Stimulated activated CD8-positive, alpha-beta memory T cell treated with anti-CD3 and anti-CD28 coated beads, Interleukin-4, amount 100 ng/mL, for 24 hours (primary cell): ENCODE data around the gene SMAD5.

Experiments used
- DNase-seq: peaks from one replicate; pipeline ENCODE4 v3.0.0-alpha.2; 2020; ENCODE audit warnings: low read depth

The SMAD5 gene

DNA sequence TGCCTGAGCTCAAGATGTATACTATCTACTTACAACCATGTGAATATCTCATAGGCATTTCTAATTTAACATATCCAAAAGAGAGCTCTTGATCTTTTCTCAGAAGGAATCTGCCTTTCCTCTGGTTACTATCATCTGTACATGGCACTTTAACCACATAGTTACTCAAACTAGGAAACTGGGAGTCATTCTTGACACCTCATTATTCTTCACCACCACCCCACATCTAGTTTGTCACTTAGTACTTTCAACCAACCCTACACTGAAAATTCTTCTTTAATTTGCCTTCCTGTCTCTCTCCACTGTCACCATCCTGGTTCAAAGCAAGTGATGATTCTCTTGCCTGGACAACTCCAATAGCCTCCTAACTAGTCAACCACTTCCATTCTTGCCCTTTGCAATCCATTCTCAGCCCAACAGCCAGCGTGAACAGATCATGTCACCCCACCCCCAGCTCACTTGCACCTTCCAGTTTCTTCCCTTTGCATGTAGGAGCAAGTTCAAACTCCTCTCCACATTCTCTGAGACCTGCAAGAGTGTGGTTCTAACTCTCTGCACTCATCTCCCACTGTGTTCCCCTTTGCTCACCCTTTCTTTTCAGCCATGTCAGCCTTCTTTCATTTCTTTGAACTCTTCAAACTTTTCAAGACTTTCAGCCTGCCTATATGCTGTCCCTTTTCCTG, 17.3 kb upstream of the SMAD5 start:
- no peak for DNase-seq

DNA sequence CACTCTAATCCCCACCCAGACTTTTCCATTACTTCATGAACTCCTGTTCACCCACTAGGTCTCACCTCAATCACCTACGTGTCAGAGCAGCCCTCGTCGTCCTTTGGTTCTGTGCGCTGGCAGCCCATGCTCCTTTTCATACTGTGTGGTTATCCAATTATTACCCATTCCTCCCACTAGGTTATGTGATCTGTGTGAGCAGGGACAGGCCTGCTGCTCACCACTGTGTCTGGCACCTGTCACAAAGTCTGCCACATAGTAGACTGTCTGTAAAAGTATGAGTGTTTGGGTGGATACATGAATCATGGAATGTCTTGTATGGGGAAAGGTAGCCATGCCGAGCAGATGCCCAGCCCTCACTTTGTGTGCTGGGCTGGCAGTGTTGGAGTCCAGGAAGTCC, 12.1 kb upstream of the SMAD5 start:
- no peak for DNase-seq

DNA sequence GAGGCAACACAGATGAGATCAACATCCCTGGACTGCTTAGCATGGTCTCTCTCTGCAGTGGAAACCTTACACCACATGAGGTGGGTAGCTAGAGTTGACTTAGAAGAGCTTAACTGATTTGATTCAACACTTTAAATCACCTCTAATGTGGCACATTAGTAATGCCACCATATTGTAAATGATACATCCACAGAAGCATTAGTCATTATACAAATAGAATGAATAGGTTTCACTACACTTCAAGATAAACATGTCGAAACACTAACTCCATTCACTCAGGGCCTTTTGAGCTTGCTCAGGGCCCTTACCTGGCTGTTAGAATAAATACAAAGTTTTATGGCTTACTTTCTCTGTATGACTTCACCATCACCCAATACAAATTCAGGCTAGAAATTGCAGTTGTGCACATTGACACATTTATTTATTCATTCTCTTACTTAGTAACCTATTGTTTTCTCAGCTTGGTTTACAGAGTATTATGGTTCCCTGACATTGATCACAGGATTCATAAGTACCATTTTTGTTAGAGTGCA, 9.3 kb upstream of the SMAD5 start:
- DNase-seq, result no peak

DNA sequence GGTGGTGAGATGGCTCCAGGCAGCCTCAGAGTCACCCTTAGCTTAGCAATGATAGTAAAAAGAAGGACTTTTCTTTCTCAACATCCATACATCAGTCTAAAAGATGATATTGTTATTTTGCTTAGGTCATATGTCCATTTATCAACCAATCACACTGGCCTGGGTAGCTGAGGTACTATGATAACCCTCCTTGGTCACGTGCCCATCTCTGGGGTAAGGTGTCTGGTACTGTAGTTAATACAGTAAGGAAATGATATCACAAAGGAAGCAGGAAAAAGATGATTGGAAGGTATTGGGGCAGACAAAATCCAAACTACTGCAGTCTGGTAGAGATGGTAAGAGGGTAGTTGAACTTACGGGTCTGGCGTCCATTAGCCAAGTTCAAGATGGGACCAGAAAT, 5.1 kb upstream of the SMAD5 start:
- no peak for DNase-seq

DNA sequence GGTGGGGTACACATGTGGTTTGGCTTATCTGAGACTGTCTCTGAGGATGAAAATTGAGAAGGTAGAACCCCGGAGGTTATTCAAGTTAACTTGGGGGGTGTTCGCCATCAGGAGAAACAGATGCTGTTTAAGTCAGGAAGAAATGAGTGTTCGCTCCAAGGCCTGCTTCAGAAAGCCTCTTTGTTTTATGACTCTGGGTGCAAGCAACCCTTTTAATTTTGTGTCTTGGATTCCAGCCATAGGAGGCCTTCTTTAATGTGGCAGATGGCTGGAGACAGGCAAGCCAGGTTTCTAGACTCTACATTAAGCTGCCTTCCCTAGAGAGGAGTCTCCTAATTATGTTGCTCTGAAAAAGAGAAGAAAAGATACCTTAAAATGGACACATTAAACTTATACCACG, 4.2 kb upstream of the SMAD5 start:
- DNase-seq, result no peak

DNA sequence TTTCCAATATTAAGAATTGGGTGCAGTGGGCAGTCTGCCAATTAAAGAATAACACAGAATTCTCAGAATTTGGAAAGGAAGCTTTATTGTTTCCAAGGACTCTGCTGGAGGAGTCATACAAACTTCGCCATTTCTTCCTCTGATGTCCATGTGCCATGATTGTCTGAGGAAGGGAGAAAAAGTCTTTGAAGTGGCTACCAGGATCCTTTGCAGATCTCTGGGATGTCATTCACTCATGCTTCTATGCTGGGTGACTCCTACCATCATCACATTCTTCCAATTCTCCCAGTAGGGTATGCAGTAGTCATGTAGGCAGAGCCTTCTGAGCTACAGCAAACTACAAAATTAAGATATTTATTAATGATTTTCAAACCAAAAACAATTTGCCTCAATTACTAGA, 3.2 kb upstream of the SMAD5 start:
- no peak for DNase-seq

DNA sequence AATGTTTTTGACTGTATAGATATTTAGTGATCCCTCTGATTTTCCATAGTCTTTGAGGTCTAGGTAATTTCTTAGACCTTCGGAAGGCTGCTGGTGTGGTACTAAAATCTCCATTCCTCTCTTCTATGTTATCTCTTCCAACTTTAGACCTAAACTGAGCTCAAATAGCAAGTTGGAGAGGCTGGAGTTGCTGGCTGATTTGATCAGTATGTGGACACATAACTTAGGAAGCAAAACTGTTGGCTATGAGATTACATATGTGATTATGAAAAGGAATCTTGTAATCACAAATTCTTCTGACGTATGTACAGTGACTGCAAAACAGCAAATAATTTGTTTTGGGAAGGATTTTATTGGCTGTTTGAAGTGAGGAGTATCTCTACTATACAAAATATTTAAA, 2.1 kb upstream of the SMAD5 start:
- no peak for DNase-seq

DNA sequence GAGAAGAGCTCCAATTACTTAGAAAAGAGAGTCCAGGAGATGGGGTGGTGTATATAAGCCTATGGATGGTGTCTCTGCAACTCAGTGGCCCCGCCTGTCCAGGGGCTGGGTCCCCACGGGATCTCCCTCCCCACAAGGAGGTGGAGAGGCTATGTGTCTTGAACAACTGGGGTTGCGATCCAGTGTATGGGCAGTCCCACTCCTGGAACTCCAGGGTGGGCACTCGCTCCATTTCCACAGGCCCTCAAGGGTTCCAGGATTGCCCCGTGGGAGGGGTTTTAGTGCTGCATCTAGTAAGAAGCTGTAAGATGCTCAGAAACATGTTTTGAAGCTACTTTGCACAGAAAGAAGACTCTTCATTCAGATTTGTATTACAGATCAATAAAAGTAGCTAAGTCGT, 558 bp upstream of the SMAD5 start:
- no peak for DNase-seq

DNA sequence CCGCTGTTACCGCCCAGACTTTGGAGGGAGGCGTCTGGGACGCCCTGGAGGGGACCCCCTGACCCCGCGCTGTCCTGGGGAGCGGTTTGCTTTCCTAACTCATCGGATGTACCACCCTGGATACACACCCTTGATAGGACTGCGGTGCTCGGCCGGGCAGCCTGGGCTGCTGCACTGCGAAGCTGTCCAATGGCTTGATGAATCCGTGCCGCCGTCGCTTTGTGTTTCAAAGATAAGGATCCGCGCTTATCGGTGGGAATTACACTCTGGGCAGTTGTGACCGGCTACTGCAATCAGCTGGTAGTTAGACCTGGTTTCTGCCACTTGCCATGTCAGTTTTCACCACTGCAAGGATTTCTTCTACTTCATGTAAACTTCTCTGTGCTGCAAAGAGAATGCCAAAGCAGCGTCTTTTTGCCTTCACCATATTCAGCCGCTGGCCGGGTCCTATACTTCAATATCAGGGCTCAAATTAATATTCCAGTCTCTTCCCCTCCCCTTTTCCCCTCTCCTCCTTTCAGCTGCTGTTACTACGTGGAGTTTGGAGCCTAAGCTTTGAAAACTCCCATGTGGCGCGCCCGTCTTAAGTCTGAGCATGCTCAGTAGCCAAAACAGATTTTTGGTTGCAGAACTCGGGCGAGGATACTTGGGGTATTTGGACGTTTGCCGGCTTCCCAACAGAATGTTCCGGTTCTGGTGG, 727 bp downstream of the SMAD5 start:
- no peak for DNase-seq

DNA sequence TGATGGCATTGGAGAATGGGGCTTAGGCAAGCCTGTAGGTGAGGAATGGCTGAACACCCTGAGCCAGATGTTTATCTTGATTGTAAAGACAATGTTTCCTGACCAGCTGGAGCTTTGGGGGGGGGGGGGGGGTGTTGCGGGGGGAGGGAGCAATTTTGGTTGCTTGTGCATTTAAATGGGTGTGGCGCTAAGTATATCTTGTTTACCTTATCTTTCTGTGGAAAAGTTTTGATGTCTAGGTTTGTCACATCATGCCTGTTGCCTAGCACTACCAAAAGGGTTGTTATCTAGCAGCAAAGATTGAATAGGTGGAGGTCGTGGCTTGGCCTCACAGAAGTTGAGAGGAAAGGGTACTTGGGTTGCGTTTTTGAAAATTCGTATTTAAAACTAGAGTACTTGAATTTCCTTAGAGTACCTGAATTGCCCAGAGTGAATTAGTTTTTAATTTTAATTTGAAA, 1.3 kb downstream of the SMAD5 start:
- no peak for DNase-seq

DNA sequence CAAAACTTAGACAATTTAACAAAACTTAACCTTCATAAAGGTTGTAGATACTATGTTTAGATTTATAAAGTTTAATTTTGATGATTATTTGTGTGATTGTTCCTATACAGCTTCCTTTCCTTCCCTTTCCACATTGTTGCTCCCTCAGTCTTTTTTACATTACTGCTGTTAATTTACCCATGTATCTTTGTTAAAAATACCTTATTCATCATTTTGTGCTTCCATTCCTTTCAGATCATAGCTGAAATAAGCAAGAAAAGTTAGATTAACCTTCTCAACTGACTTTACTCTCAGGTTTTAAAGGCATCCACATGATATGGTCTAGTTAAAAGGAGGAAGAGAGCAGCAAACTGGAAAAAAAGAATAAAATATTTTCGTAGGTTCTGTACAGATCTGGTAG, 2.0 kb downstream of the SMAD5 start:
- DNase-seq, result no peak

DNA sequence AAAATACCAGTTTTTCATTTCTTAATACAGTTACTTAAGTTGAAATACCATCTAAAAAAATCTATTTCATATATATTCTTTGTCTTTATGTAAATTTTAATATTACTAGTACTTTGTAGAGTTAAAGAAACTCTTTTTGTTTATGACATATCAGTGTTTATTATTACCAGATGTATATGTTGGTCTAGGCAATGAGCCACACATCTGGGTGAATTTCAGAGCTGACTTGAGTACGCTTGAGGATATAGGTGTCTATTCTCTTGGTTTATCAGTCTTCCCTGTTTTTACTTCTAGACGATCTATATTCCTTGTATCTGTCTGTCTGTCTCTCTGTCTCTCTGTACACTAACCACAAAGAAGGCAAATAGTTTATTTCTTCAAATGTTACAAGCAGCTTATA, 2.9 kb downstream of the SMAD5 start:
- DNase-seq, result no peak

DNA sequence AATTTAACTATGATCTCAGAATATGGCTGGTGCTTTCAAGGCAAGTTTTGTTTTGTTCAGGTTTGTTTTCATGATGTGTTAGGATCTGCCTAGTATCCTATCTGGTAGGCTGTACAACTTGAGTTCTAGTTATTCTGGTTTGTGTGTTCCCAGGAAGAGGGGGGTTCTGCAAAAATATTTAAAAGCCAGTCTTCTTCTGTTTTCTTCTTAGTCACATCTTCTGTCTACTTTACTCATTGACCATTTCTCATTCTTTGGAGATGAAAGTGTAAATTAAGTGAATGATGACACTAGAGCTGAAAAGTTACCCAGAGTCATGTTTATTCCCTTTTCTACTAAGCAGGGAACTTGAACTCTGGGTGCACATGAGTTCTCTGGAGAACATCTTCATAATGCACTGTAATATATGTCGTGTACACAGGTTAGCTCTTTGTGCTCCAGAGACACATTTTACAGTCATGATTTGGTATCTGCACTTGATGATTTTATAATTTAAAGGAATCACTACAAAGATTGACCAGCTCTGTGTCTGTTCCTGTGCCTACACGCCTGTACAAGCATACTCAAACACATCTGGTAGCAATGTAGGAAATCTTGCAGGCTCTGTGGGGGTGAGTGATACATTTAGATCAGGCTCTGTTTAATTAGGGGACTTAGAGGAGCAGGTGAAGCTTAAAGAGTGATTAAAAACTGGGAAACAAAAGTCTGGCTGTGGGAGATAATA, 5.0 kb downstream of the SMAD5 start:
- DNase-seq, result no peak

DNA sequence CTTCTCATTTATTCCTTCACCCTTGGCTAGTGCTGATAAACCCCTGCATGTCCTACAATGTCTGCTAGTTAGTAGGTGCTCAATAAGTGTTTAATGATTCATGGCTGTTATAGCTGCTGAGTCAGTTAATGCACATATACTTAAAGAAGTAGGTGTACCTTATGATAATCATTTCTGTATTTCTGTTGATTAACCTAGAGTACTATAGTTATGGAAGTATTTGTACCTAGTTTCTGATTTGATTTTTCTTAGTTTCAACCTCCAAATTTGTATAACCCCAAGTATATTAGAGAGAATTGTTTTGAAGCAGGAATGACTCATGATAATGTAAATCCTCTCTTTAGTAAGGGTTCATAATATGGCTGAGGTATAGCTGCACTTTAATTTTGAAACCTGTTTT, 8.9 kb downstream of the SMAD5 start:
- no peak for DNase-seq

DNA sequence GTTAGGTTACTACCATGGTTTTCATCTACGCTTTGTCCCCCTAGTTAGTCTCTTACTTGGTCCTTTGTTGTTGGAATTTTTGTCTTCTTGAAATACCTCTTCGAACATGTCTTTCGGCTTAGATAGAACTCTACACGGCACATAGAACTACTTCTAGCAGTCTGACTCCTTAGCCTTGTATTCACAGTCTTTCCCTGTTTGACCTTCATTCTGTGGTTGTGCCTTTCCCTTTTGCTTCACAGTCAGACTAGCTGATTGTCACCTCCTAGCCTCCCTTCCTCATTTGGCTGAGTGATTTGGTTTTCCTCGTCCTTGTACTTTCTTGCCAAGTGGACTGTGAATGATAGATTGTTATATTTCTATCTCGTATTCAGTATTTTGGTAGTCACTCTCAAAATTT, 10.7 kb downstream of the SMAD5 start:
- DNase-seq, result no peak

DNA sequence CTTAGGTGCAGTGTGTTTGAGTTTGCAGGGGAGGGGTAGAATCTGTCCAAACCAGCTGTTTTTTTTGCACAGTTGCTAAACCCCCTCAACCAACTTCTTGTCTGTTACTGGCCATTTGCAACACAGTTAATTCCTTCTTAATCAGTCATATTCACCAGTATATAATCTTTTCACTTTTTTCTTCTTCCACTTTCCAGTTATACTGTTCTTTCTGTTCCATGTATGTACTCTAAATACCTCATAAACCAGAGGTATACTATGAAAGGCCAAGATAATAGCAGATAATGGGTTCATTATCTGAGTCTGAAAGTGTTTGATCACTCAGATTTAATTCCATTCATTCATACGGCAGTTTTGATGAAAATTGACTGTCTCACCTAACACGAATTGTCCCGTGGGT, 11.1 kb downstream of the SMAD5 start:
- no peak for DNase-seq

DNA sequence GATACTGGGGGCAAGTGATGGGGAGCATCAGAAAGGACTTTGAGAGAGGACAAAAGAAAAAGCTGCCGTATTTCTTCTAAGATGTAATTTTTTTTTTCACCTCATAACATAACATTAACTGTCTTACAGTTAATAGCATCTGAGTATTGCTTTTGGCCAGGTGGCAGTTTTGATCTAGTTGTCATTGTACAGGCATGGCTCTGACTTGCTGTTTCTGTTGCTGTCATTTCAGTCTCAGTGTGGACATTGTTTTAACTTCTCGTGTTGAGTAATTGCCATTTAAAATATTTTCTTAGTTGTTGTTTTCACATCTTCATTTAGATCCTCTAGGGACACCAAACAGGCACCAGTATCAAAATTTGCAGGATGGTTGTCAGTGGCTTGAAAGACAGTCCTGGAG, 12.4 kb downstream of the SMAD5 start:
- no peak for DNase-seq

DNA sequence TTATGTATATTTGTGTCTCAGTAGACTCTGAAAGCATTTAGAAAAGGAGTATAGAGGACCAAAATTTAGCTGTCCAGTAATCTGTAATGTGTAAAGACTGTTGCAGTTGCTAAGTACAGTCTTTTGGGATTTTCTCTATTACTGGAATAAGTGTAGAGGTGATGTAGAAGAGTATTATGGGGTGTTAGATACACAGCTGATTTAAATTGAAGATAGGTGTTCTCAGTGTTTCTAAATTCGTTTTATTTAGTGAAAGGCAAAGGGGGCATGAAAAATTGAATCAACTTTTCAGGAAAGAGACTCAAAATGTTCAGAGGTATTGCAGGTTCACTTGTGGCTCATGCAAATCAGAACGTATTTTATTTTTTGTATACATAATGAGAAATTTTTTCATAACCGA, 13.6 kb downstream of the SMAD5 start:
- DNase-seq, result no peak

DNA sequence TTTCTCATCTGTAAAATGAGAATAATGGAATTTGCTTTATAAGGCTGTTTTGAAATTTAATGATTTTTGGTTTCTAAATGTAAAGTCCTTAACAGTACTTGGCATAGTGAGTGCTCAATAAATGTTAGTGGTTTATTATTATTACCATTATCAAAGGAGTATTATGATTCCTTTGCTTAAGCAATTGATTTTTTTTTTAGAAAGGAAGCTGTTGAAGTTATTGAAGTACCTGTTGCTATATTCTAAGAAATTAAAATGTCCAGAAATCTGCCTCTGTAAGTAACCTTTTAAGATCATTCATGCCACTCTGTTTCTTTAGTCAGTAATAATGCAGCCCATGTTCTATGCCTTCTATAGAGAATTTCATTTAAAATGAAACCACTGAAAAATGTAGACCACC, 15.0 kb downstream of the SMAD5 start:
- no peak for DNase-seq

DNA sequence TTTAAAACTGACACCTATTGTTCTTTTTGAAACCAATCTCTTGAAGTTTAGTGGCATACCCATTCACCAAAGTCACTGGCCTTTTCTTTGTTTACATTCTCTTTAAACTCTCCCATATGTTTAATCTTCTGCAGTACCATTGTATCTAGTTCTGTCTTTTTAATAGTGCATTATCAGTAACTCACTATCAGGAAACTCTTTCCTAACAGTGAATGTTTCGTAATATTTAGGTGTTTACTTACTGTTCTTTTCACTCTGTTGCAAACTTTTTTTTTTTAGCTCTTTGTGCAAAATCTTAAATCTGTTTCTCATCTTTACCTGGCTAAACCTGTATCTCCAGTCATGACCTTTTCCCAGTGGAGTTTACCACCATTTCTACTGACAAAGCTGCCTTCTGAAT, 17.2 kb downstream of the SMAD5 start:
- no peak for DNase-seq

DNA sequence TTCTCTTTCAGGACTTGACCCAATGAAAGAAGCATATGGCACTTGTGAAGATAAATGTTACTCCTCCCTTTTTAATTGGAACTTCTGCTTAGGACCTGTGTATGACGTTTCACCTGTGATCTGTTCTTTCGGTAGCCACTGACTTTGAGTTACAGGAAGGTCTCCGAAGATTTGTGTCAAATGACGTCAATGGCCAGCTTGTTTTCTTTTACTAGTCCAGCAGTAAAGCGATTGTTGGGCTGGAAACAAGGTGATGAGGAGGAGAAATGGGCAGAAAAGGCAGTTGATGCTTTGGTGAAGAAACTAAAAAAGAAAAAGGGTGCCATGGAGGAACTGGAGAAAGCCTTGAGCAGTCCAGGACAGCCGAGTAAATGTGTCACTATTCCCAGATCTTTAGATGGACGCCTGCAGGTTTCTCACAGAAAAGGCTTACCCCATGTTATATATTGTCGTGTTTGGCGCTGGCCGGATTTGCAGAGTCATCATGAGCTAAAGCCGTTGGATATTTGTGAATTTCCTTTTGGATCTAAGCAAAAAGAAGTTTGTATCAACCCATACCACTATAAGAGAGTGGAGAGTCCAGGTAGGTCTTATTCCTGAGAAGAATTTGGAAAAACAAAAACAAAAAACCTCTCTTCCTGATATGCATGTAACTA, 21.1 kb downstream of the SMAD5 start:
- no peak for DNase-seq

DNA sequence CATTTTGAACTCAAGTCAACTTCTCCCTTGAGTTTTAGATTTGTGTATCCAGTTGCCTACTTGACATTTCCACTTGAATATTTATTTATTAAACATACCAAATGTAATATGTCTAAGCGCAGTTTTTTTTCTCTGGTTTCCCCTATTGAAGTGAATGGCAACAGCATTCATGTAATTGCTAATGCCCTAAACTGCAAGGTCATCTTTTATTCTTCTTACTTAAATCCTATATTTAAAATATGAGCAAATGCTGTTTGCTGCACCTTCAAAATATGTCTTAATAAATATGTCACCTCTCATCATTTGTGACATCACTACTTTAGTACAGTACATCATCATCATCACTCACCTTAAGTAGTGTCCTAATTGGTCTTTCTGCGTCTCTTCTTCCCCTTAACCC, 22.4 kb downstream of the SMAD5 start:
- DNase-seq, result no peak

DNA sequence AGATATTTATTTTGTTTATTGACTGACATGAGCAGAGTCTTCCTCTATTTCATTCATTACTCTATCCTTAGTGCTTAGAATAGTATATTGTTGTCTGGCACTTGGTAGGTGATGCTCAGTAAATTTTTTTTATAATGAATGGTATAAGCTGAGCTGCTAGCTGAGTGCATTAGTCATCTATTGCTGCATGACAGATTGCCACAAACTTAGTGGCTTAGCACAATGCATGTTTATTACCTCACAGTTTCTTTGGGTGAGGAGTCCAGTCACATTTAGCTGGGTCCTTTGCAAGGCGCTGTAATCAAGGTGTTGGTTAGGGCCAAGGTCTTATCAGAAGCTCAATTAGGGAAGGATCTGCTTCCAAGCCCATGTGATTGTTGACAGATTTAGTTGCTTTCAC, 23.1 kb downstream of the SMAD5 start:
- DNase-seq, result no peak
